Skeletal muscle tissue (tissue), 1 donor: ENCODE results near the gene SPSB1. TPM values are rescaled to one million over a fixed set of nuclear protein-coding genes. Genes with fewer than 3 reads are reported as not detected.

Experiments used
- total RNA-seq: library from RNA; depleted of rRNA; stranded (reverse); fragments of >200 nt; gene quantifications from one replicate; pipeline ENCODE4 v1.2.3, GENCODE V29; 2014

The SPSB1 gene
- total RNA-seq, 1 donor from 2014 or later: 6.3 TPM

Other genes with a start within 250 kb of the SPSB1 start
- 8.9 TPM for gene SLC2A5, start 223.3 kb upstream of the SPSB1 start, total RNA-seq
- gene GPR157, start 163.8 kb upstream of the SPSB1 start, total RNA-seq: 2.6 TPM
- 24.5 TPM for gene H6PD, start 58.1 kb upstream of the SPSB1 start, total RNA-seq
- gene SLC25A33, start 246.6 kb downstream of the SPSB1 start, total RNA-seq: 1.6 TPM